DMS153 treated with DMSO at 0.1 percent for 48 hours (cell line): ENCODE measurements around the gene REL.
"Not testable (repeated sequence)": the region's sequence is repeated elsewhere in the genome, so short reads cannot be mapped to it uniquely, and the experiment has no call there.

ENCODE experiments used
- DNase-seq: peaks from one replicate; lab custom pipeline; 2025; ENCODE audit not compliant: unreplicated experiment; lab: John Stamatoyannopoulos, UW

Gene REL

GRCh38 chr2:60867007-60867406, 14.4 kb upstream of the REL start:
- DNase-seq = no peak

- DNase-seq = no peak
Measured at GRCh38 chr2:60867848-60868247, 13.5 kb upstream of the REL start.

- DNase-seq = no peak
Measured at GRCh38 chr2:60868589-60869273, 12.6 kb upstream of the REL start.

- DNase-seq = no peak
Measured at GRCh38 chr2:60872510-60872928, 8.9 kb upstream of the REL start.

- no peak for DNase-seq
Measured at GRCh38 chr2:60873381-60873780, 8.0 kb upstream of the REL start.

GRCh38 chr2:60875520-60875919, 5.9 kb upstream of the REL start:
- DNase-seq = no peak

- no peak for DNase-seq
Measured at GRCh38 chr2:60880643-60881046, 729 bp upstream of the REL start.

- DNase-seq = no peak
Measured at GRCh38 chr2:60882971-60883753, 1.8 kb downstream of the REL start.

- no peak for DNase-seq
Measured at GRCh38 chr2:60883896-60884295, 2.5 kb downstream of the REL start.

- DNase-seq = no peak
Measured at GRCh38 chr2:60884800-60885199, 3.4 kb downstream of the REL start.

GRCh38 chr2:60885683-60886082, 4.3 kb downstream of the REL start:
- no peak for DNase-seq

GRCh38 chr2:60886991-60887390, 5.6 kb downstream of the REL start:
- no peak for DNase-seq

- DNase-seq = no peak
Measured at GRCh38 chr2:60888853-60889252, 7.5 kb downstream of the REL start.

- DNase-seq = not testable (repeated sequence)
Measured at GRCh38 chr2:60889581-60890392, 8.4 kb downstream of the REL start.

GRCh38 chr2:60890393-60890707, 9.0 kb downstream of the REL start:
- no peak for DNase-seq

GRCh38 chr2:60891180-60891579, 9.8 kb downstream of the REL start:
- no peak for DNase-seq

GRCh38 chr2:60898567-60898966, 17.2 kb downstream of the REL start:
- no peak for DNase-seq

- no peak for DNase-seq
Measured at GRCh38 chr2:60899230-60899891, 18.0 kb downstream of the REL start.

GRCh38 chr2:60899892-60900249, 18.5 kb downstream of the REL start:
- DNase-seq = no peak

GRCh38 chr2:60901296-60901695, 19.9 kb downstream of the REL start:
- not testable (repeated sequence) for DNase-seq

GRCh38 chr2:60905867-60906266, 24.5 kb downstream of the REL start:
- DNase-seq = not testable (repeated sequence)
